Measurements from ENCODE around the gene PLPP4. TPM values are rescaled to one million over a fixed set of nuclear protein-coding genes. Genes with fewer than 3 reads are reported as not detected.

Gene PLPP4
- total RNA-seq, 1 experiment from 2014 or later = 1.3 TPM

GRCh38 chr10:120478386-120478785 is 21.4 kb downstream of the PLPP4 start:
- no peak overlapping the region for H3K4me3 Mint-ChIP-seq (ENCODE audit: unreplicated experiment)
- no peaks in the 10 kb centered on the region for H3K27me3 Mint-ChIP-seq (ENCODE audit: insufficient read depth, unreplicated experiment)
- CTCF ChIA-PET = interaction anchor here (0.7 kb wide), 1 partner anchor 111 kb away, joined by 3 read pairs; no protein-coding TSS in a partner anchor
- peaks cover 8% of the 10 kb centered on the region for H3K9me3 Mint-ChIP-seq (ENCODE audit: unreplicated experiment)
- no peak overlapping the region for H3K27ac Mint-ChIP-seq (ENCODE audit: low read depth, unreplicated experiment)
- intact Hi-C loops (cut with micrococcal nuclease) = no loop called here
- no peaks in the 10 kb centered on the region for H3K36me3 Mint-ChIP-seq (ENCODE audit: insufficient read depth, unreplicated experiment)
- H3K4me1 Mint-ChIP-seq (ENCODE audit: insufficient read depth, unreplicated experiment) = peaks cover 5% of the 10 kb centered on the region
- DNase-seq (ENCODE audit: unreplicated experiment) = no peak
- POLR2A ChIA-PET = no interaction called here
- no peak for TF ChIP-seq CTCF (IDR thresholded peaks at IDR 0.05; ENCODE audit: unreplicated experiment)
- BruUV-seq (replicated peaks) = no TSS peak

GRCh38 chr10:120479506-120479905 is 22.5 kb downstream of the PLPP4 start:
- TF ChIP-seq CTCF (IDR thresholded peaks at IDR 0.05; ENCODE audit: unreplicated experiment) = no peak
- CTCF ChIA-PET = no interaction called here
- POLR2A ChIA-PET = no interaction called here
- Mint-ChIP-seq H3K4me3 (ENCODE audit: unreplicated experiment) (no peak overlapping the region), H3K9me3 (ENCODE audit: unreplicated experiment) (peaks cover 8% of the 10 kb centered on the region), H3K4me1 (ENCODE audit: insufficient read depth, unreplicated experiment) (peaks cover 5% of the 10 kb centered on the region), H3K36me3 (ENCODE audit: insufficient read depth, unreplicated experiment) (no peaks in the 10 kb centered on the region), H3K27me3 (ENCODE audit: insufficient read depth, unreplicated experiment) (no peaks in the 10 kb centered on the region), H3K27ac (ENCODE audit: low read depth, unreplicated experiment) (no peak overlapping the region)
- no peak for DNase-seq (ENCODE audit: unreplicated experiment)
- no TSS peak for BruUV-seq (replicated peaks)
- intact Hi-C loops (cut with micrococcal nuclease) = no loop called here

- intact Hi-C loops (cut with micrococcal nuclease) = no loop called here
- no peak overlapping the region for H3K27ac Mint-ChIP-seq (ENCODE audit: low read depth, unreplicated experiment)
- H3K4me1 Mint-ChIP-seq (ENCODE audit: insufficient read depth, unreplicated experiment) = peaks cover 5% of the 10 kb centered on the region
- POLR2A ChIA-PET = no interaction called here
- no peaks in the 10 kb centered on the region for H3K27me3 Mint-ChIP-seq (ENCODE audit: insufficient read depth, unreplicated experiment)
- no peaks in the 10 kb centered on the region for H3K36me3 Mint-ChIP-seq (ENCODE audit: insufficient read depth, unreplicated experiment)
- TF ChIP-seq CTCF (IDR thresholded peaks at IDR 0.05; ENCODE audit: unreplicated experiment) = peak; percentile 14
- H3K4me3 Mint-ChIP-seq (ENCODE audit: unreplicated experiment) = no peak overlapping the region
- no TSS peak for BruUV-seq (replicated peaks)
- DNase-seq (ENCODE audit: unreplicated experiment) = no peak
- peaks cover 8% of the 10 kb centered on the region for H3K9me3 Mint-ChIP-seq (ENCODE audit: unreplicated experiment)
- CTCF ChIA-PET = no interaction called here
These were observed 23.1 kb downstream of the PLPP4 start for GRCh38 chr10:120480065-120480600.

- H3K27me3 Mint-ChIP-seq (ENCODE audit: insufficient read depth, unreplicated experiment) = no peaks in the 10 kb centered on the region
- no peak overlapping the region for H3K4me3 Mint-ChIP-seq (ENCODE audit: unreplicated experiment)
- no peaks in the 10 kb centered on the region for H3K36me3 Mint-ChIP-seq (ENCODE audit: insufficient read depth, unreplicated experiment)
- H3K9me3 Mint-ChIP-seq (ENCODE audit: unreplicated experiment) = peaks cover 8% of the 10 kb centered on the region
- CTCF ChIA-PET = interaction anchor here (0.6 kb wide), 1 partner anchor 74 kb away, joined by 3 read pairs; no protein-coding TSS in a partner anchor
- no peak overlapping the region for H3K27ac Mint-ChIP-seq (ENCODE audit: low read depth, unreplicated experiment)
- POLR2A ChIA-PET = no interaction called here
- TF ChIP-seq CTCF (IDR thresholded peaks at IDR 0.05; ENCODE audit: unreplicated experiment) = no peak
- BruUV-seq (replicated peaks) = no TSS peak
- intact Hi-C loops (cut with micrococcal nuclease) = no loop called here
- H3K4me1 Mint-ChIP-seq (ENCODE audit: insufficient read depth, unreplicated experiment) = peaks cover 5% of the 10 kb centered on the region
- no peak for DNase-seq (ENCODE audit: unreplicated experiment)
These were observed 23.8 kb downstream of the PLPP4 start for GRCh38 chr10:120480848-120481247.

Measured in MCF 10A (cell line).